Naive thymus-derived CD4-positive, alpha-beta T cell (primary cell): ENCODE data around the gene MAP3K7. TPM values are rescaled to one million over a fixed set of nuclear protein-coding genes. Genes with fewer than 3 reads are reported as not detected.

ENCODE experiments used
- ATAC-seq: fragments of 150-1000 bp; cut with Tn5 transposase; 2 replicates; pipeline ENCODE4 v1.10.0; 2021; ENCODE audit warnings: mild to moderate bottlenecking, moderate library complexity
- CTCF ChIA-PET: fragments of 350-600 bp; sonication (Branson Sonifier 250); formaldehyde crosslinking; loops from one replicate; lab custom pipeline; 2021; ENCODE audit warnings: antibody characterized with exemption; lab: Charles Lee
- POLR2A ChIA-PET: fragments of 350-600 bp; sonication (Branson Sonifier 250); formaldehyde crosslinking; loops from one replicate; lab custom pipeline; 2021; ENCODE audit warnings: antibody characterized with exemption, inconsistent platforms; lab: Charles Lee
- DNase-seq, 9 donors: peaks; one replicate each; pipeline versions ENCODE4 v3.0.0 to v3.0.0-alpha.2; 2020 to 2022; ENCODE audit warnings: mixed read lengths in 1 of 9
- H3K27ac ChIP-seq: one replicate; pipeline ENCODE4 v1.7.0; 2013; ENCODE audit warnings: mild to moderate bottlenecking, low read depth, low read length, moderate library complexity
- H3K27me3 ChIP-seq, 2 donors: one replicate each; pipeline ENCODE4 v1.7.0; 2013; ENCODE audit warnings: low read length in 2 of 2, mild to moderate bottlenecking in 2 of 2, moderate library complexity in 2 of 2; ENCODE audit not compliant: control insufficient read depth in 2 of 2, insufficient read depth in 2 of 2
- H3K36me3 ChIP-seq, 3 experiments: 1 replicate in 2 of 3; 2 replicates in 1 of 3; pipeline ENCODE4 v1.7.0; 2013; ENCODE audit warnings: low read length in 3 of 3, mild to moderate bottlenecking in 3 of 3, moderate library complexity in 1 of 3; ENCODE audit not compliant: insufficient read depth in 3 of 3, control insufficient read depth in 2 of 3
- H3K4me1 ChIP-seq, 2 donors: one replicate each; pipeline ENCODE4 v1.7.0; 2013; ENCODE audit warnings: low read length in 2 of 2, mild to moderate bottlenecking in 2 of 2, moderate library complexity in 1 of 2; ENCODE audit not compliant: control insufficient read depth in 2 of 2, insufficient read depth in 2 of 2
- H3K4me3 ChIP-seq: 2 replicates; pipeline ENCODE4 v1.7.0; 2013; ENCODE audit warnings: mild to moderate bottlenecking, low read length
- H3K9me3 ChIP-seq, 3 experiments: 1 replicate in 2 of 3; 2 replicates in 1 of 3; pipeline ENCODE4 v1.7.0; 2013; ENCODE audit warnings: low read length in 3 of 3; ENCODE audit not compliant: control insufficient read depth in 2 of 3
- H3K27ac Mint-ChIP-seq, 9 donors: one replicate each; pipeline ENCODE4 v1.8.0; 2020 to 2022; ENCODE audit warnings: mixed read lengths in 9 of 9, mild to moderate bottlenecking in 8 of 9, moderate library complexity in 5 of 9, inconsistent platforms in 2 of 9
- H3K27me3 Mint-ChIP-seq, 5 donors: one replicate each; pipeline ENCODE4 v1.8.0; 2021 to 2022; ENCODE audit warnings: mixed read lengths in 5 of 5, mild to moderate bottlenecking in 1 of 5
- H3K36me3 Mint-ChIP-seq, 5 donors: one replicate each; pipeline ENCODE4 v1.8.0; 2020 to 2022; ENCODE audit warnings: mixed read lengths in 5 of 5, mild to moderate bottlenecking in 3 of 5, inconsistent platforms in 1 of 5
- H3K4me1 Mint-ChIP-seq, 7 donors: one replicate each; pipeline ENCODE4 v1.8.0; 2020 to 2022; ENCODE audit warnings: mixed read lengths in 7 of 7, mild to moderate bottlenecking in 3 of 7, inconsistent platforms in 1 of 7
- H3K4me3 Mint-ChIP-seq, 10 donors: one replicate each; pipeline ENCODE4 v1.8.0; 2020 to 2022; ENCODE audit warnings: mild to moderate bottlenecking in 10 of 10, mixed read lengths in 10 of 10, moderate library complexity in 6 of 10, inconsistent platforms in 2 of 10
- H3K9me3 Mint-ChIP-seq, 11 donors: one replicate each; pipeline ENCODE4 v1.8.0; 2020 to 2022; ENCODE audit warnings: mixed read lengths in 11 of 11, mild to moderate bottlenecking in 4 of 11, inconsistent platforms in 1 of 11, moderate library complexity in 1 of 11
- intact Hi-C, 2 donors: fragments of 100-400 bp; cut with micrococcal nuclease; formaldehyde crosslinking; loops; one replicate each; pipeline ENCODE4 v1.15.1; 2023
- polyA plus RNA-seq, 2 donors: library from polyadenylated mRNA; unstranded; fragments of 300-500 nt; fragmentation: Illumina TruSeq; gene quantifications; one replicate each; pipeline ENCODE4 v1.2.3, GENCODE V29; 2021
- total RNA-seq, 6 experiments: library from RNA in 5 of 6; stranded (reverse) in 5 of 6; gene quantifications; 1 replicate in 5 of 6; 2 replicates in 1 of 6; pipeline ENCODE4 v1.2.3 and lab custom pipeline; 2021 to 2026

MAP3K7 gene
- total and polyA plus RNA-seq, 7 experiments from 2014 or later = 15.8 to 38.5 (median 25.4) TPM

DNA sequence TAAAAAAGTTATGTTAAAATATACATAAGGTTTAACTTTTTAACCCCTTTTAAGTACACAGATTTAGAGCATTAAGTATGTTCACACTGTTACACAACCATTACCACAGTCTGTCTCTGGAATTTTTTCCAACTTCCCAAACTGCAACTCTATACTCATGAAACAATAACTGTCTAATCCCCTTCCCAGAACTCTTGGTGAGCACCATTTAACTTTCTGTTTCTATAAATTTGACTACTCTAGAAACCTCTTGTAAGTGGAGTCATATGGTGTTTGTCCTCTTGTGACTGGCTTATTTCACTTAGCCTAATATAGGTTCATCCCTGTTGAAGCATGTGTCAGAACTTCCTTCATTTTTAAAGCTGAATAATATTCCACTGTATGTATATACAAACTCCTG lies 98.1 kb downstream of the MAP3K7 start:
- no peaks in the 10 kb centered on the region for H3K36me3 ChIP-seq
- ATAC-seq (no peak), DNase-seq (no peak)
- no peak overlapping the region for H3K27ac ChIP-seq
- no peak overlapping the region for H3K27ac Mint-ChIP-seq
- no peaks in the 10 kb centered on the region for H3K4me1 ChIP-seq
- intact Hi-C loops = no loop called here
- H3K9me3 Mint-ChIP-seq = peaks cover 0 to 14% (median 0%) of the 10 kb centered on the region in 11 donors
- no peak overlapping the region for H3K4me3 ChIP-seq
- H3K4me3 Mint-ChIP-seq = no peak overlapping the region
- ChIA-PET CTCF (no interaction called here), POLR2A (no interaction called here)
- H3K36me3 Mint-ChIP-seq = peaks cover 0 to 11% (median 0%) of the 10 kb centered on the region in 5 donors
- no peaks in the 10 kb centered on the region for H3K9me3 ChIP-seq
- H3K4me1 Mint-ChIP-seq = peaks cover 0 to 12% (median 0%) of the 10 kb centered on the region in 7 donors
- no peaks in the 10 kb centered on the region for H3K27me3 ChIP-seq
- peaks cover 11 to 27% (median 20%) of the 10 kb centered on the region in 5 donors for H3K27me3 Mint-ChIP-seq

DNA sequence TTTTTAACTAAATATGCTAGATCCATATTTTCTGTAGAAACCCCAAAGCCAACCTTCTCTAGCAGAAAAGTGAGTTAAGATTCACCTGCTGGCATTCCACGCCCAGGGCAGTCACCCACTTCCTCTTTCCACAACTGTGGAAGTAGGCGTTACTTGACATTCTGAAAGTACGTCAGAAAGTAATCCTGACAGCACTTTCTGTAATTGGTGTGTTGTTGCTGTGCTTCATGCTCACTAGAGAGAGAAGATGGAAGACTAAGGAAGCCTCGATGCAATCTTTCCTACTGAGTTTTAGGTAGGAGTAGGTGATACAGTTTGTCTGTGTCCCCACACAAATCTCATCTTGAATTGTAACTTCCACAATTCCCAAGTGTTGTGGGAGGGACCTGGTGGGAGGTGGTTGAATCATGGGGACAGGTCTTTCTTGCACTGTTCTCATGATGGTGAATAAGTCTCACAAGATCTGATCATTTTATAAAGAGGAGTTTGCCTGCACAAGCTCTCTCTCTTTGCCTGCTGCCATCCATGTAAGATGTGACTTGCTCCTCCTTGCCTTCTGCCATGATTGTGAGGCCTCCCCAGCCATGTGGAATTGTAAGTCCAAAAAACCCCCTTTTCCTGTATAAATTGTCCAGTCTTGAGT lies 101.1 kb downstream of the MAP3K7 start:
- Histone ChIP-seq H3K36me3 (no peaks in the 10 kb centered on the region), H3K27me3 (no peaks in the 10 kb centered on the region), H3K9me3 (no peaks in the 10 kb centered on the region), H3K4me1 (no peaks in the 10 kb centered on the region), H3K4me3 (no peak overlapping the region), H3K27ac (no peak overlapping the region)
- Mint-ChIP-seq H3K9me3 (peaks cover 0 to 14% (median 3%) of the 10 kb centered on the region in 11 donors), H3K27ac (no peak overlapping the region), H3K27me3 (peaks cover 0 to 15% (median 11%) of the 10 kb centered on the region in 5 donors), H3K36me3 (peaks cover 0 to 11% (median 0%) of the 10 kb centered on the region in 5 donors), H3K4me3 (no peak overlapping the region), H3K4me1 (peaks cover 0 to 2% (median 0%) of the 10 kb centered on the region in 7 donors)
- CTCF ChIA-PET = no interaction called here
- POLR2A ChIA-PET = no interaction called here
- no peak for ATAC-seq
- intact Hi-C loops = no loop called here
- DNase-seq = no peak

DNA sequence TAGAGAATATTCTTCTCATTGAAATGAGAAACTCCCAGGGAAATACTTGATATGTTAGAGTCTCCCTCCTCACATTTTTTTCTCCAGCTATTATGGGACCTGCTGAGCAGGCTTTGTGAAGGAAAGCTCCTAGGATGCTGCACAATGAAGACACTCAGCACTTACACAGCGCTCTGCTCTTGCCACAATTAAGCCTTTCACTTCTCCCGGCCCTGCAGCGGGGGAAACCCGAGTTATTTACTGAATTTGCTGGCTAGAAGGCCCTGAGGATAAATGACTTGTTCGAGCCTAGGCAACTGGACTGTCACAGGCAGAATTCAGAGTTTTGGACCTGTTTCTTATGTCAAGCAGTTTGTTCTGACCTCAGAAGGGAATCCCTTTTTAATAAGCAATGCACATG lies 102.0 kb downstream of the MAP3K7 start:
- H3K36me3 Mint-ChIP-seq = peaks cover 0 to 11% (median 0%) of the 10 kb centered on the region in 5 donors
- ChIA-PET CTCF (no interaction called here), POLR2A (no interaction called here)
- H3K36me3 ChIP-seq = no peaks in the 10 kb centered on the region
- no peak overlapping the region for H3K4me3 ChIP-seq
- no peak for DNase-seq
- intact Hi-C loops = no loop called here
- no peaks in the 10 kb centered on the region for H3K9me3 ChIP-seq
- H3K4me3 Mint-ChIP-seq = no peak overlapping the region
- H3K27ac Mint-ChIP-seq = no peak overlapping the region
- H3K4me1 ChIP-seq = no peaks in the 10 kb centered on the region
- no peak overlapping the region for H3K27ac ChIP-seq
- H3K27me3 Mint-ChIP-seq = peaks cover 0 to 15% (median 7%) of the 10 kb centered on the region in 5 donors
- no peak for ATAC-seq
- H3K4me1 Mint-ChIP-seq = peaks cover 0 to 2% (median 0%) of the 10 kb centered on the region in 7 donors
- no peaks in the 10 kb centered on the region for H3K27me3 ChIP-seq
- H3K9me3 Mint-ChIP-seq = peaks cover 0 to 14% (median 3%) of the 10 kb centered on the region in 11 donors

- intact Hi-C loops = no loop called here
- POLR2A ChIA-PET = no interaction called here
- peaks cover 0 to 14% (median 3%) of the 10 kb centered on the region in 11 donors for H3K9me3 Mint-ChIP-seq
- DNase-seq = no peak
- H3K4me3 ChIP-seq = no peak overlapping the region
- peaks cover 0 to 4% (median 1%) of the 10 kb centered on the region in 7 donors for H3K4me1 Mint-ChIP-seq
- H3K27ac Mint-ChIP-seq = no peak overlapping the region
- peaks cover 0 to 1% of the 10 kb centered on the region in 2 donors for H3K4me1 ChIP-seq
- ATAC-seq = no peak
- CTCF ChIA-PET = interaction anchor here (1.2 kb wide), 1 partner anchor 543 kb away, joined by 4 read pairs; no protein-coding TSS in a partner anchor
- no peaks in the 10 kb centered on the region for H3K9me3 ChIP-seq
- no peaks in the 10 kb centered on the region for H3K36me3 ChIP-seq
- no peaks in the 10 kb centered on the region for H3K27me3 ChIP-seq
- H3K36me3 Mint-ChIP-seq = peaks cover 0 to 11% (median 0%) of the 10 kb centered on the region in 5 donors
- H3K27me3 Mint-ChIP-seq = peaks cover 0 to 11% (median 6%) of the 10 kb centered on the region in 5 donors
- H3K4me3 Mint-ChIP-seq = no peak overlapping the region
- H3K27ac ChIP-seq = no peak overlapping the region
These were observed 102.5 kb downstream of the MAP3K7 start for GRCh38 chr6:90484385-90484784.

GRCh38 chr6:90483956-90484355 lies 102.9 kb downstream of the MAP3K7 start:
- peaks cover 0 to 7% (median 5%) of the 10 kb centered on the region in 5 donors for H3K27me3 Mint-ChIP-seq
- no peak overlapping the region for H3K27ac Mint-ChIP-seq
- intact Hi-C loops = no loop called here
- Histone ChIP-seq H3K4me3 (no peak overlapping the region), H3K27me3 (no peaks in the 10 kb centered on the region), H3K9me3 (no peaks in the 10 kb centered on the region), H3K4me1 (peaks cover 4 to 6% of the 10 kb centered on the region in 2 donors), H3K36me3 (no peaks in the 10 kb centered on the region), H3K27ac (no peak overlapping the region)
- H3K9me3 Mint-ChIP-seq = peaks cover 0 to 14% (median 3%) of the 10 kb centered on the region in 11 donors
- peaks cover 4 to 8% (median 5%) of the 10 kb centered on the region in 7 donors for H3K4me1 Mint-ChIP-seq
- no peak overlapping the region for H3K4me3 Mint-ChIP-seq
- peaks cover 0 to 11% (median 0%) of the 10 kb centered on the region in 5 donors for H3K36me3 Mint-ChIP-seq
- ChIA-PET POLR2A (no interaction called here), CTCF (interaction anchor here (1.2 kb wide), 1 partner anchor 543 kb away, joined by 4 read pairs; no protein-coding TSS in a partner anchor)
- ATAC-seq = no peak
- no peak for DNase-seq

DNA sequence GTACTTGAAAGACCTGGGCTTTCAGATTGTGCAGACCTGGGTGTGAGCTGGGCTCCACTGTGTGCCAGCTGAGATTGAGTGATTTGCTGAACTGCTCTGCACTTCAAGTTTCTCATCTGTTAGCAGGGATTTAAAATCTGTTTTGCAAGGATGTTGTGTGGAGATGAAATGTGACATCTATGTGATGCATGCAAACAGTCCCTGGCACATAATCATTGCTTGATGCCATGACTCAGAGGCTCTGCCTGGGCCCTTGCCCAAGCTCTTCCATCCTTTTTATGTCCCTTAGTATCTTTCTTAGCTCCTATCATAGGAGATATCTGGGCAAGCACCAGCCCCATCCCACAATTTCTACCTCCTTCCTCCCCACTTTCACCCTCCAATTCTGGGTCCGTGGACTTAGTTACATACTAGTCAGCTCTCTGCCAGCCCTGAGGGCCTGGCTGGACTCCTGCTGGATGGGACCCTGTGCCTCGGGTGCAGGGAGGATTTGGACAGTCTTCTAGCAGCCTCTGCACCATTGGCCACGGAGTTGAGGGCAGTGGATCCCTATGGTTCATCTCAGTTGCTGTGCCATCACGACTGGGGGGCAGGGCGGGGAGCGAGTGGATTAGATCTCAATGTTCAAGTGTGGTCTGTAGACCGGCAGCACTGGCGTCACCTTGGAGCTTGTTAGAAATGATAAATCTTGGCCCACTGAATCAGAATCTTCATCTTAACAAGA lies 103.6 kb downstream of the MAP3K7 start:
- Histone ChIP-seq H3K9me3 (no peaks in the 10 kb centered on the region), H3K27ac (no peak overlapping the region), H3K4me3 (no peak overlapping the region), H3K36me3 (no peaks in the 10 kb centered on the region), H3K4me1 (peaks cover 6 to 8% of the 10 kb centered on the region in 2 donors), H3K27me3 (no peaks in the 10 kb centered on the region)
- peaks cover 0 to 14% (median 3%) of the 10 kb centered on the region in 11 donors for H3K9me3 Mint-ChIP-seq
- no peak for DNase-seq
- H3K4me1 Mint-ChIP-seq = peaks cover 7 to 15% (median 8%) of the 10 kb centered on the region in 7 donors
- H3K27me3 Mint-ChIP-seq = peaks cover 0 to 6% (median 3%) of the 10 kb centered on the region in 5 donors
- CTCF ChIA-PET = interaction anchor here (0.5 to 1.2 kb wide), 4 partner anchors 10 to 794 kb away, joined by 3 to 4 read pairs (median 4); no protein-coding TSS in a partner anchor
- ATAC-seq = no peak
- no peak overlapping the region for H3K27ac Mint-ChIP-seq
- intact Hi-C loops = no loop called here
- peaks cover 0 to 11% (median 0%) of the 10 kb centered on the region in 5 donors for H3K36me3 Mint-ChIP-seq
- no peak overlapping the region for H3K4me3 Mint-ChIP-seq
- POLR2A ChIA-PET = no interaction called here
